GM21390 (cell line): Measurements from ENCODE around the gene ATP6V0A4.
"Not testable (repeated sequence)": the region's sequence is repeated elsewhere in the genome, so short reads cannot be mapped to it uniquely, and the experiment has no call there.

ENCODE experiments used
- ATAC-seq: cut with Tn5 transposase; IDR thresholded peaks from one replicate; pipeline ENCODE4 v1.9.1; 2021; ENCODE audit not compliant: unreplicated experiment

ATP6V0A4 gene

DNA sequence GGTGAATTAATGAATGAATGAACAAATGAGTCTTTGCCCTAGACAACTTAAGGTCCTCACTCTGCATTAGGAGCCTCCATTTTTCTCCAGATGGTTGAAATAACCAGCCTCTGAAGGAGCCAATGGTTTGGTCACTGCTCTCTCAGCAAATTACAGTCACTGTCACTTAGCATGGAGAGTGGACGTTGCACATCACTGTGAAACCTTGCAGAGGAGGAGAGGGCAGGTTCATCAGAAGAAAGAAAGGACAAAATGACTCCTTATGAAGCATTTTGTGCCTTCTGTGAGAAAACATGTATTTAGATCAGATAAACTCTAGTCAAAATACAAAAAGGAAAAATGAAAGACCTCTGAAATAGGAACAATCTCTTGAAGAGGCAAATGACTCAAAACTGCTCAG is 6.6 kb upstream of the ATP6V0A4 start:
- no peak for ATAC-seq

DNA sequence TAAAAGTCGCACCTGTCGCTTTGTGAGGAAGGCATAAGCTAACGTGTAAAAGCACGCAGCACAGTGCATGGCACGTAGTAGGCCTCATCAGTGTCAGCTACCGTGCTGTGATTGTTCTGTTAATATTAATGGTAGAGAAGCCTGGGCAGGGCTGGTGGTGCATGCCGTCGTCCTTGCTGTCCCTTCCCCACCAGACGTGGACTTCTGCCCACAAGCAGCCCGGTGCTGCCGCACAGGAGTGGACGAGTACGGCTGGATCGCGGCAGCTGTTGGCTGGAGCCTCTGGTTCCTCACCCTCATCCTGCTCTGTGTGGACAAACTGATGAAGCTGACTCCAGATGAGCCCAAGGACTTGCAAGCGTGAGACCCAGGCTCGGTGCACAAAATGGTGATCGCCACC is 4.7 kb upstream of the ATP6V0A4 start:
- no peak for ATAC-seq

DNA sequence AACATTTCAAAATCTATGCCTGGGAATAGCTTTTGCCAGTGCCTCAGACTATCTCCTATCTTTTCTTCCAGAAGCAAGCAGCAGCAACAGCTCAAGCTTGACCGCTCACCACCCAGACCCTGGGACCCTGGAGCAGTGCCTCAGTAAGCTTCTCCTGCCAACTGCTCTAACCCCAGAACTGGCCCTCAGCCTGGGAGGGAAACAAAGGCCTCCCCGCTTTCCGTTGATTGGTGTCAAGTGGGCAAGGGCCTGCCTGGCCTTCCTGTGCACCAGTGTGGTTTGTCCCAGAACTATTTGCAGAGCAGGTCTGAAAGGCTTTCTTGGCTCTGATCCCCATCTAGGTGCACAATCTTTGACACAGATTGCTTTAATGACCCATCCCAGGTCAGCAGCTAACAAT is 3.3 kb upstream of the ATP6V0A4 start:
- ATAC-seq = no peak

GRCh38 chr7:138799336-138800000 is 1.5 kb upstream of the ATP6V0A4 start:
- no peak for ATAC-seq

DNA sequence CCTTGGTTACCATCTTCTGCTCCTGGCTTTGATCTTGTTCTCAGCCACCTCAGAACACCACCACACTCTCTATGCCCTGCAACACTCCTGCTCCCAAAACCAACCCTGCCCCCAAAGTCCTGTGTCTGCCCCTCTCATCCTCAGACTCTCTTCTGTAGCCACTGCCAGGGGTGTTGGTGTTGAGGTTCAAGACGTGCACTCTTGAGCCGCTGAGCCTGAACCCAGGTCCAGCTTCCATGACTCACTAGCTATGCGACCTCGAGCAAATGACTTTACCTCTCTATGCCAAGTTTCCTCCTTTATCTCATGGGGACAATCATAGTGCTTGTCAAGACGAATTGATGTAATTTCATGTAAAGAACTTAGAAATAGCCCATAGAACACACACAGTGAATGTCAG is 840 bp upstream of the ATP6V0A4 start:
- no peak for ATAC-seq

DNA sequence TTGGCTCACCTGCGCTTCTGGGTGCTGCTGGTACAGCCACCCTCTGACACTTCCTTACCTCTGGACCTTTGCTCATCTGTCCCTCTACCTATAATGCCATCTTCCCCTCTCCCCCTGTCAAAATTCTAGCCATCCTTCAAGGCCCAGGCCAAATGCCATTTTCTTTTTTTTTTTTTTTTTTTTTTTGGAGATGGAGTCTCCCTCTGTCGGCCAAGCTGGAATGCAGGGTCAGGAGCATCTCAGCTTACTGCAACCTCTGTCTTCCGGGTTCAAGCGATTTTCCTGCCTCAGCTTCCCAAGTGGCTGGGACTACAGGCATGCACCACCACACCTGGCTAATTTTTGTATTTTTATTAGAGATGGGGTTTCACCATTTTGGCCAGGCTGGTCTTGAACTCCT is 950 bp downstream of the ATP6V0A4 start:
- ATAC-seq = not testable (repeated sequence)

DNA sequence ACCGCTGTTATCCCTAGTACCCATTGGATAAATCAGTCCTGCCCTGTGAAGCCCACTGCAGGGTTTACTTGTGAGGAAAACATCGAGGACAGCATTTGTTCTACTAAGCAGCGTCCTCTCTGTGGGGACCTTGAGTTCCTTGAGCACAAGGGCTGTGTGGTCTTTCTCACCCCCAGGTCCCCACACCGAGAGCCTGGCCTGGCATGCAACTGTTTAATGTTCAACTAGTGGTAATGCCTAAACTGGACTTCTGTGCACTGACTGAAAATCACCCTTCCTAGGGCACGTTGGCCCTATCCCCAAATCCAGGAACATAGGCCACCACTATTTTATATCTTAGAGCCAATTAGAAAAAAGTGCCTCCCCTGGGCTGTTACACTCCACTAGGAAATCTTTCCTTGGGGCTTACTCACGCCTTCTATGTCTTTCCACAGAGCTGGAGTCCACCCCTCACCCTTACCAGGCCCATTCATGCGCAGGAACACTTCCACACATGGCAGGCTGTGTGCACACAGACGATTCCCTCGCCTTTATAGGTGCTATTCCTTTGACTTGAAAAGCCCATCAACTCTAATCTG is 1.9 kb downstream of the ATP6V0A4 start:
- ATAC-seq = no peak

- ATAC-seq = no peak
Measured at GRCh38 chr7:138785587-138786437, 12.2 kb downstream of the ATP6V0A4 start.

GRCh38 chr7:138784692-138785091 is 13.3 kb downstream of the ATP6V0A4 start:
- ATAC-seq = no peak

DNA sequence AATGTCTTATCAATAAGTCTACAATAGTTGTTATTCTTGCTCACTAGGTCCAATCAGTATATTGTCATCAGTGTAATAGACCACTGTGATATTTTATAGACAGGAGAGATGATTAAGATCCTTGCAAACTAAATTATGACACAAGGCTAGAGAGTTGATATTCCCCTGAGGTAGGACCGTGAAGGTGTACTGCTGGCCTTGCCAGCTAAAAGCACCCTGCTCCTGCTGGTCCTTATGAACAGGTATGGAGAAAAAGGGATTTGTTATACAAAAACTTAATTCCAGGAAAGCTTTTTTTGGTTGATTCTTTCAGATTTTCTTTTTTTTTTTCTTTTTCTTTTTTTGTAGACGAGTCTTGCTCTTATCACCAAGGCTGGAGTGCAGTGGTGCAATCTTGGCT is 17.0 kb downstream of the ATP6V0A4 start:
- ATAC-seq = no peak

GRCh38 chr7:138776166-138776833 is 21.7 kb downstream of the ATP6V0A4 start:
- ATAC-seq = no peak

- ATAC-seq = no peak
Measured at GRCh38 chr7:138773817-138774216, 24.2 kb downstream of the ATP6V0A4 start.

GRCh38 chr7:138773176-138773575 is 24.8 kb downstream of the ATP6V0A4 start:
- ATAC-seq = no peak

DNA sequence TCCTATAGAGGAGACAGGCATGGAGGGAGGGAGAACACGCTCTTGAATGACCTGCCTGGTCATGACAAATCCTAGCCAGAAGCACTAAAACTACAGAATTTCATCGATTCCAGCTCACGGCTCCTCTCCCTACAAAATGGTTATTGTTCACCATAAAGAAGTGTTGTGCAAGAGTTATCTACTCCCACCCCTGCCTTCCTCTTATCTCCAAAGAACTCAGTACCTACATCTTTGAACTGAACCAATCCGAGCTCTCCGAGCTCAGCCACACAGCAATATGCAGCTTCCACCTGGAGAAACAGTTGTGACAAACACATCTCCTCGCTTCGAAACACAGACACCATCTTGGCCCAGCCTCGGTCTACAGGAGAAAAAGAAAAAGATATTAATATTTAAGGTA is 27.1 kb downstream of the ATP6V0A4 start:
- ATAC-seq = no peak

GRCh38 chr7:138768241-138768640 is 29.8 kb downstream of the ATP6V0A4 start:
- no peak for ATAC-seq

DNA sequence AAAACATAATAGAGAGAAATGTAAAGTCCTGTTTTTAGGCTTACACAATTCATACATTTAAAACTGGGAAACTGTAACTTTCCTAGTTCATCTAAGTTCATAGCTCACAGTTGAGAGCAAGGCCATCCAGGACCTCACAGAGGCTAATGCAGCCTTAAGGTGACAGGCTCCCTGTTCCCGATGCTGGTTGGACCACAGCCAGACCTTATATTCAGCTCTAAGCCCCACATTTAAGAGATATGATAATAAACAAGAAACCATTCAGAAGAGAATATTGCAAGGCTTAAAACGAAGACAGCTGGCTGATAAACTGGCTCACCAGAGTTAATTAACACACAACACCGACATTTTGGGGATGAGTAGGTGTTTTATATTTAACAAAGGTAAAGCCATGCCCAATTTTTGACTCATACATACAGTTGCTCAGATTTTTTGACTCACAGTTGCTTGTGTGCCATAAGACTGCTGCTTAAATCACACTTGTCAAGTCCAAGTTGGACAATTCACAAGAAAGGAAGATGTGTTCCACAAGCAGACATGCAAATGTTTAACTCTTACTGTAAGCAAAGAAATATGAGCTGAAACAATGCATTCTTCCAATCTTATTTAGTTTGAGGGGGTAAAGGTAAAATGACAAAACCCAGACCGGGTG is 41.3 kb downstream of the ATP6V0A4 start:
- no peak for ATAC-seq

GRCh38 chr7:138755842-138756590 is 42.0 kb downstream of the ATP6V0A4 start:
- ATAC-seq = no peak

GRCh38 chr7:138755331-138755747 is 42.7 kb downstream of the ATP6V0A4 start:
- ATAC-seq = no peak

DNA sequence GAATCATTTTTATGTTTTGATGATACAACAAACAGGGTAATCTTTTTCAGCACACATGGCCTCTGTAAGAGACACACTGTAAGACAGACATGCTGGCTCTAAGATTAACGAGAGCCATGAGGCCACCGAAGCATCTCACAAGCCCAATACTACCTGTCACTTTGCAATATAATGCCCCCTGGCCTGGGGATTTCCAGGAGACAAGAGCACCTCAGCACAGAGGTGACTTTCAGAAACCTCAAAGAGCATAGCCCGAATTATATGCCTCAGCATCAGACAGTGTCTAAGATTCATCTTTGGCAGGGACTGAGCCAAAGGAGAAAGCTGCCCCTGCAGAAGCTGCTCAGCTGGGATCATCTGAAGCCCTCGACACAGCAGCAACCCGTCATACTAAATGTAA is 44.4 kb downstream of the ATP6V0A4 start:
- no peak for ATAC-seq

- ATAC-seq = no peak
Measured at GRCh38 chr7:138753150-138753518, 44.9 kb downstream of the ATP6V0A4 start.
